Smooth muscle cell (in vitro differentiated cells): ENCODE data around the gene GLS2. TPM values are rescaled to one million over a fixed set of nuclear protein-coding genes. Genes with fewer than 3 reads are reported as not detected.

ENCODE experiments used
- DNase-seq: peaks from one replicate; lab custom pipeline; 2025; ENCODE audit not compliant: unreplicated experiment; lab: John Stamatoyannopoulos, UW
- H2AFZ ChIP-seq: fragments of 200-600 bp; sonication (generic); 2 replicates; pipeline ENCODE4 v1.6.0; 2016; ENCODE audit warnings: antibody characterized with exemption, low read depth, mild to moderate bottlenecking
- H3F3A ChIP-seq: fragments of 200-600 bp; sonication (generic); 2 replicates; pipeline ENCODE4 v1.6.0; 2017; ENCODE audit warnings: antibody characterized with exemption, low read depth
- H3K27ac ChIP-seq: fragments of 200-600 bp; sonication (generic); 2 replicates; pipeline ENCODE4 v1.5.1; 2016; ENCODE audit warnings: low read depth, mild to moderate bottlenecking
- H3K27me3 ChIP-seq: fragments of 200-600 bp; sonication (generic); 2 replicates; pipeline ENCODE4 v1.6.1; 2016; ENCODE audit warnings: low read depth, mild to moderate bottlenecking
- H3K36me3 ChIP-seq: fragments of 200-600 bp; sonication (generic); 2 replicates; pipeline ENCODE4 v1.5.1; 2016; ENCODE audit warnings: low read depth
- H3K4me1 ChIP-seq: fragments of 200-600 bp; sonication (generic); 2 replicates; pipeline ENCODE4 v1.5.1; 2016; ENCODE audit warnings: low read depth
- H3K4me2 ChIP-seq: fragments of 200-600 bp; sonication (generic); 2 replicates; pipeline ENCODE4 v1.6.0; 2016; ENCODE audit warnings: mild to moderate bottlenecking
- H3K4me3 ChIP-seq: fragments of 200-600 bp; sonication (generic); 2 replicates; pipeline ENCODE4 v1.5.1; 2016; ENCODE audit warnings: mild to moderate bottlenecking
- H3K79me2 ChIP-seq: fragments of 200-600 bp; sonication (generic); 2 replicates; pipeline ENCODE4 v1.6.0; 2016; ENCODE audit warnings: low read depth, mild to moderate bottlenecking
- H3K9ac ChIP-seq: fragments of 200-600 bp; sonication (generic); 2 replicates; pipeline ENCODE4 v1.6.0; 2016; ENCODE audit warnings: low read depth
- H3K9me3 ChIP-seq: fragments of 200-600 bp; sonication (generic); replicated peaks from 2 replicates; pipeline ENCODE4 v1.5.1; 2016; ENCODE audit warnings: low read depth
- H4K20me1 ChIP-seq: fragments of 200-600 bp; sonication (generic); 2 replicates; pipeline ENCODE4 v1.6.0; 2016; ENCODE audit warnings: low read depth
- WGBS: methylation state at CpG from one replicate; pipeline ENCODE4 v1.1.7; 2016; ENCODE audit warnings: low lambda C conversion rate; 5-methylcytosine and 5-hydroxymethylcytosine counted together
- polyA plus RNA-seq: library from polyadenylated mRNA; unstranded; fragments of >200 nt; fragmentation: Nextera tagmentation; extraction: Ambion mirVana; gene quantifications from 2 replicates; pipeline ENCODE4 v1.2.1, GENCODE V29; 2016
- total RNA-seq: library from RNA; depleted of rRNA; stranded (reverse); fragments of >200 nt; gene quantifications from 2 replicates; pipeline ENCODE4 v1.2.3, GENCODE V29; 2014
- TF ChIP-seq, protein P1 (sequence below): fragments of 200-600 bp; sonication (generic); IDR thresholded peaks from 2 replicates; pipeline ENCODE4 v1.5.1; 2017; ENCODE audit warnings: borderline replicate concordance, mild to moderate bottlenecking, antibody characterized with exemption; ENCODE audit not compliant: insufficient read depth, poor library complexity, severe bottlenecking

The GLS2 gene
- total and polyA plus RNA-seq, 2 experiments from 2014 or later = 0.37 to 0.76 TPM

DNA sequence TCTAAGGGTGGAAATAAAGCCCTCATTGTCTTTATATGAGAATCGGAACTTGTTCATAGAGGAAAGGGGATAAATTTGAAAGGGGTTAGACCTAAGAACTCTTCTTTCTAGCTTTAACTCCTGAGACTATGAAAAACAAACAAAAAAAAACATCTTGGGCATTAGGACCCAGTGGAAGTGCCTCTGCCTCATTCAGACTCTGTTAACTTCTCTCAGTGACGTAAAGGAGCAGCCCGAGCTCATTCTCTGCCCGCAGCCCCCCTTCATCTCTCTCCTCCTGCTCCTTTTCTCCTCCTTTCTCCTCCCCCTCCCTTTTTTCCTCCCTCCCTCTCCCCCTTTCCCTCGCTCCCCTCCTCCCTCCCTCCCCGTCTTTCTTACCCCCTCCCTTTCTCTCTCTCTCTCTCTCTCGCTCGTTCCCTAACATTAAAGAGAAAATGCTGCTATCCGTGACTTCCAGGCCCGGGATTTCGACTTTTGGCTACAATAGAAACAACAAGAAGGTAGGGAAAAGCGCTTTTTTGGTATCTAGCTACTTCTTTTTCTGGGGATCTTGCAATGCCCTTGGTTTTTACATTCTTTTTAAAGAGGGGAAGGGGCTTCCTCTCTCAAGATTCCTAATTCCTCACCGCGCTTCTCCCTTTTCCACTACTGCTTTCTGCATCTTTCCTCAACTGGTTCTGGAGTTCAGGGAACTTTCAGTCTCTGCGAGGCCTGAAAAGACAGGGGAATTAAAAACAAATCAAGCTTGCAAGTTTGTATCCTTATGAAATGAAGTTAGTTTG, 33.8 kb upstream of the GLS2 start, which contains the start of gene RBMS2:
TSS of gene RBMS2 (plus strand) at position 231 of the 782 bp plus-strand sequence. CDS start at position 435, 204 bp downstream.
- Histone ChIP-seq H3K4me3 (peak within 1 kb of the TSS; percentile 87), H3K27me3 (no peaks in the 10 kb centered on the region), H3K4me1 (peaks cover 21% of the 10 kb centered on the region), H3F3A (peaks cover 6% of the 10 kb centered on the region), H3K27ac (peak within 1 kb of the TSS; percentile 92), H3K9ac (peak within 1 kb of the TSS; percentile 87), H3K9me3 (no peaks in the 10 kb centered on the region), H2AFZ (peak within 1 kb of the TSS; percentile 93), H3K36me3 (no peaks in the 10 kb centered on the region), H4K20me1 (no peaks in the 10 kb centered on the region), H3K79me2 (peaks cover 42% of the 10 kb centered on the region), H3K4me2 (peak within 1 kb of the TSS; percentile 93)
- DNase-seq = peak; percentile 7
- WGBS = 2% methylated on average over 11 of the region's 15 CpGs
- TF ChIP-seq, protein P1, sequence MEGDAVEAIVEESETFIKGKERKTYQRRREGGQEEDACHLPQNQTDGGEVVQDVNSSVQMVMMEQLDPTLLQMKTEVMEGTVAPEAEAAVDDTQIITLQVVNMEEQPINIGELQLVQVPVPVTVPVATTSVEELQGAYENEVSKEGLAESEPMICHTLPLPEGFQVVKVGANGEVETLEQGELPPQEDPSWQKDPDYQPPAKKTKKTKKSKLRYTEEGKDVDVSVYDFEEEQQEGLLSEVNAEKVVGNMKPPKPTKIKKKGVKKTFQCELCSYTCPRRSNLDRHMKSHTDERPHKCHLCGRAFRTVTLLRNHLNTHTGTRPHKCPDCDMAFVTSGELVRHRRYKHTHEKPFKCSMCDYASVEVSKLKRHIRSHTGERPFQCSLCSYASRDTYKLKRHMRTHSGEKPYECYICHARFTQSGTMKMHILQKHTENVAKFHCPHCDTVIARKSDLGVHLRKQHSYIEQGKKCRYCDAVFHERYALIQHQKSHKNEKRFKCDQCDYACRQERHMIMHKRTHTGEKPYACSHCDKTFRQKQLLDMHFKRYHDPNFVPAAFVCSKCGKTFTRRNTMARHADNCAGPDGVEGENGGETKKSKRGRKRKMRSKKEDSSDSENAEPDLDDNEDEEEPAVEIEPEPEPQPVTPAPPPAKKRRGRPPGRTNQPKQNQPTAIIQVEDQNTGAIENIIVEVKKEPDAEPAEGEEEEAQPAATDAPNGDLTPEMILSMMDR = no peak

- WGBS = 75% methylated on average over 8 of the region's 8 CpGs
- peak overlapping the region; percentile 92 for H3K27ac ChIP-seq
- DNase-seq = no peak
- H3K79me2 ChIP-seq = peaks cover 38% of the 10 kb centered on the region
- H3K36me3 ChIP-seq = no peaks in the 10 kb centered on the region
- H3K27me3 ChIP-seq = no peaks in the 10 kb centered on the region
- H2AFZ ChIP-seq = peak overlapping the region; percentile 93
- peak overlapping the region; percentile 93 for H3K4me2 ChIP-seq
- no peaks in the 10 kb centered on the region for H3K9me3 ChIP-seq
- TF ChIP-seq, protein P1 = no peak
- peak overlapping the region; percentile 87 for H3K9ac ChIP-seq
- H3K4me3 ChIP-seq = peak overlapping the region; percentile 87
- peaks cover 6% of the 10 kb centered on the region for H3F3A ChIP-seq
- peaks cover 17% of the 10 kb centered on the region for H3K4me1 ChIP-seq
- H4K20me1 ChIP-seq = no peaks in the 10 kb centered on the region
Measured at GRCh38 chr12:56521209-56521589, 33.2 kb upstream of the GLS2 start.

GRCh38 chr12:56520506-56520905, 32.5 kb upstream of the GLS2 start:
- peak overlapping the region; percentile 92 for H3K27ac ChIP-seq
- no peaks in the 10 kb centered on the region for H4K20me1 ChIP-seq
- H3F3A ChIP-seq = no peaks in the 10 kb centered on the region
- H3K4me3 ChIP-seq = no peak overlapping the region
- no peaks in the 10 kb centered on the region for H3K9me3 ChIP-seq
- 84% methylated on average over 1 of the region's 1 CpG for WGBS
- DNase-seq = no peak
- peak overlapping the region; percentile 29 for H2AFZ ChIP-seq
- TF ChIP-seq, protein P1 = no peak
- peak overlapping the region; percentile 20 for H3K4me2 ChIP-seq
- H3K79me2 ChIP-seq = peaks cover 31% of the 10 kb centered on the region
- no peaks in the 10 kb centered on the region for H3K27me3 ChIP-seq
- H3K4me1 ChIP-seq = peaks cover 14% of the 10 kb centered on the region
- H3K9ac ChIP-seq = no peak overlapping the region
- H3K36me3 ChIP-seq = no peaks in the 10 kb centered on the region
